ENCODE results near the gene CD151. TPM values are rescaled to one million over a fixed set of nuclear protein-coding genes. Genes with fewer than 3 reads are reported as not detected.

Gene CD151
- total and polyA plus RNA-seq, 8 donors, result 163 to 351 (median 261) TPM

- WGBS, 2 donors, result 7 to 12% methylated on average over 31 of the region's 31 CpGs
- peak overlapping the region; percentile 85 to 95 (median 88) for H3K27ac ChIP-seq
- intact Hi-C loops (cut with DNase I), result no loop called here
- FAIRE-seq, result no peak
- no peak for TF ChIP-seq CTCF (IDR thresholded peaks at IDR 0.05)
- peaks cover 0 to 32% (median 15%) of the 10 kb centered on the region in 3 donors for H3K36me3 ChIP-seq
- H3K4me1 ChIP-seq, result peaks cover 0 to 11% (median 9%) of the 10 kb centered on the region in 3 donors
- peak; percentile 62 to 75 (median 70) for ATAC-seq
- no peaks in the 10 kb centered on the region for H3K27me3 ChIP-seq
- DNase-seq, result peak; percentile 86 to 97 (median 92)
- H3K9me3 ChIP-seq, result no peaks in the 10 kb centered on the region
- H3K4me3 ChIP-seq, result peak overlapping the region in 3 of 4 donors; percentile 82 to 86 (median 83)
Observed at GRCh38 chr11:834371-835316, 1.9 kb downstream of the CD151 start.

- 82 to 89% methylated on average over 14 of the region's 14 CpGs for WGBS, 2 donors
- peak in 1 of 6 donors; percentile 44 for DNase-seq
- Histone ChIP-seq H3K27ac (peak overlapping the region in 1 of 4 donors; percentile 17), H3K36me3 (peaks cover 0 to 45% (median 21%) of the 10 kb centered on the region in 3 donors), H3K27me3 (no peaks in the 10 kb centered on the region), H3K4me3 (no peak overlapping the region), H3K9me3 (no peaks in the 10 kb centered on the region), H3K4me1 (peaks cover 0 to 22% (median 21%) of the 10 kb centered on the region in 3 donors)
- no peak for ATAC-seq
- FAIRE-seq, result no peak
- no peak for TF ChIP-seq CTCF (IDR thresholded peaks at IDR 0.05)
- intact Hi-C loops (cut with DNase I), result no loop called here
Observed at GRCh38 chr11:836274-836673, 3.5 kb downstream of the CD151 start.

- FAIRE-seq, result no peak
- DNase-seq, result peak in 1 of 6 donors; percentile 41
- H3K9me3 ChIP-seq, result no peaks in the 10 kb centered on the region
- H3K4me1 ChIP-seq, result peaks cover 0 to 24% (median 22%) of the 10 kb centered on the region in 3 donors
- no peaks in the 10 kb centered on the region for H3K27me3 ChIP-seq
- intact Hi-C loops (cut with DNase I), result no loop called here
- H3K27ac ChIP-seq, result no peak overlapping the region
- peaks cover 0 to 45% (median 21%) of the 10 kb centered on the region in 3 donors for H3K36me3 ChIP-seq
- no peak overlapping the region for H3K4me3 ChIP-seq
- ATAC-seq, result no peak
- WGBS, 2 donors, result 79 to 85% methylated on average over 9 of the region's 9 CpGs
- no peak for TF ChIP-seq CTCF (IDR thresholded peaks at IDR 0.05)
Observed at GRCh38 chr11:836700-837099, 3.9 kb downstream of the CD151 start.

- H3K9me3 ChIP-seq, result no peaks in the 10 kb centered on the region
- H3K4me1 ChIP-seq, result peaks cover 0 to 22% (median 21%) of the 10 kb centered on the region in 3 donors
- 83 to 86% methylated on average over 22 of the region's 22 CpGs for WGBS, 2 donors
- no peak for ATAC-seq
- TF ChIP-seq CTCF (IDR thresholded peaks at IDR 0.05), result no peak
- no peaks in the 10 kb centered on the region for H3K27me3 ChIP-seq
- no peak overlapping the region for H3K4me3 ChIP-seq
- H3K27ac ChIP-seq, result no peak overlapping the region
- FAIRE-seq, result no peak
- intact Hi-C loops (cut with DNase I), result no loop called here
- H3K36me3 ChIP-seq, result peaks cover 0 to 45% (median 21%) of the 10 kb centered on the region in 3 donors
- peak in 1 of 6 donors; percentile 62 for DNase-seq
Observed at GRCh38 chr11:837189-837989, 4.6 kb downstream of the CD151 start.
